ENCODE results near the gene INSR. TPM values are rescaled to one million over a fixed set of nuclear protein-coding genes. Genes with fewer than 3 reads are reported as not detected.
A peak's percentile ranks its signal among the peaks of the same experiment; 100 is the strongest.

The INSR gene
- total and polyA plus RNA-seq, 2 experiments from 2014 or later: 19.2 to 52.1 TPM

- TF ChIP-seq ETS1 (IDR thresholded peaks at IDR 0.05) (no peak), POLR2AphosphoS5 (IDR thresholded peaks at IDR 0.05; ENCODE audit: low read depth) (no peak), REST (IDR thresholded peaks at IDR 0.05; ENCODE audit: unreplicated experiment) (no peak)
Observed at GRCh38 chr19:7074705-7075282, 219.4 kb downstream of the INSR start (continued).

- Histone ChIP-seq H3K27me3 (ENCODE audit: insufficient read depth) (no peaks in the 10 kb centered on the region), H3K27ac (ENCODE audit: low read depth) (no peak overlapping the region), H3K4me3 (no peak overlapping the region), H3F3A (replicated peaks; ENCODE audit: low read depth) (no peaks in the 10 kb centered on the region), H3K4me1 (ENCODE audit: insufficient read depth) (no peaks in the 10 kb centered on the region), H3K9me2 (ENCODE audit: insufficient read depth) (no peaks in the 10 kb centered on the region), H3K36me3 (ENCODE audit: insufficient read depth) (peaks cover 22% of the 10 kb centered on the region), H2AFZ (no peak overlapping the region), H4K20me1 (replicated peaks; ENCODE audit: insufficient read depth) (no peaks in the 10 kb centered on the region), H3K79me2 (replicated peaks; ENCODE audit: insufficient read depth) (peaks cover 12% of the 10 kb centered on the region; the same call in 1 of the 2 replicates), H3K4me2 (no peak overlapping the region)
- Mint-ChIP-seq H3K4me1 (no peaks in the 10 kb centered on the region; the same call in 2 of the 3 replicates), H3K36me3 (ENCODE audit: low read depth) (peaks cover 72% of the 10 kb centered on the region), H3K9me3 (peaks cover 45% of the 10 kb centered on the region), H3K27me3 (ENCODE audit: insufficient read depth, low read depth, poor library complexity) (peaks cover 12% of the 10 kb centered on the region), H3K4me3 (peak overlapping the region; percentile 43; the same call in 1 of the 3 replicates), H3K27ac (no peak overlapping the region)
- DNase-seq (ENCODE audit: low spot score) (no peak), ATAC-seq (no peak)
- TF ChIP-seq CREB1 (CRISPR knock-in tag; IDR thresholded peaks at IDR 0.05; ENCODE audit: low read depth) (no peak), STAT1 (IDR thresholded peaks at IDR 0.05; ENCODE audit: unreplicated experiment) (no peak), JUNB (IDR thresholded peaks at IDR 0.05; ENCODE audit: unreplicated experiment) (no peak), EZH2 (IDR thresholded peaks at IDR 0.05; ENCODE audit: low read depth, unreplicated experiment) (no peak), REST (IDR thresholded peaks at IDR 0.05; ENCODE audit: unreplicated experiment) (no peak), NANOG (IDR thresholded peaks at IDR 0.05; ENCODE audit: borderline replicate concordance) (no peak), ZNF114 (CRISPR knock-in tag; IDR thresholded peaks at IDR 0.05) (no peak), CTCF (conservative IDR thresholded peaks at IDR 0.05; ENCODE audit: low read depth in 2 of 2) (no peak), ZNF331 (CRISPR knock-in tag; IDR thresholded peaks at IDR 0.05; ENCODE audit: low read depth) (no peak), EZH2phosphoT487 (IDR thresholded peaks at IDR 0.05; ENCODE audit: unreplicated experiment) (no peak), POLR2AphosphoS5 (IDR thresholded peaks at IDR 0.05; ENCODE audit: low read depth) (no peak)
Observed at GRCh38 chr19:7072541-7072940, 221.7 kb downstream of the INSR start.
